Left hindlimb (tissue), 1 donor: ENCODE results near the gene FLT3.
"Not testable (repeated sequence)": the region's sequence is repeated elsewhere in the genome, so short reads cannot be mapped to it uniquely, and the experiment has no call there.

ENCODE experiments used
- DNase-seq: peaks from one replicate; pipeline ENCODE4 v3.0.0-alpha.2; 2018

Gene FLT3

DNA sequence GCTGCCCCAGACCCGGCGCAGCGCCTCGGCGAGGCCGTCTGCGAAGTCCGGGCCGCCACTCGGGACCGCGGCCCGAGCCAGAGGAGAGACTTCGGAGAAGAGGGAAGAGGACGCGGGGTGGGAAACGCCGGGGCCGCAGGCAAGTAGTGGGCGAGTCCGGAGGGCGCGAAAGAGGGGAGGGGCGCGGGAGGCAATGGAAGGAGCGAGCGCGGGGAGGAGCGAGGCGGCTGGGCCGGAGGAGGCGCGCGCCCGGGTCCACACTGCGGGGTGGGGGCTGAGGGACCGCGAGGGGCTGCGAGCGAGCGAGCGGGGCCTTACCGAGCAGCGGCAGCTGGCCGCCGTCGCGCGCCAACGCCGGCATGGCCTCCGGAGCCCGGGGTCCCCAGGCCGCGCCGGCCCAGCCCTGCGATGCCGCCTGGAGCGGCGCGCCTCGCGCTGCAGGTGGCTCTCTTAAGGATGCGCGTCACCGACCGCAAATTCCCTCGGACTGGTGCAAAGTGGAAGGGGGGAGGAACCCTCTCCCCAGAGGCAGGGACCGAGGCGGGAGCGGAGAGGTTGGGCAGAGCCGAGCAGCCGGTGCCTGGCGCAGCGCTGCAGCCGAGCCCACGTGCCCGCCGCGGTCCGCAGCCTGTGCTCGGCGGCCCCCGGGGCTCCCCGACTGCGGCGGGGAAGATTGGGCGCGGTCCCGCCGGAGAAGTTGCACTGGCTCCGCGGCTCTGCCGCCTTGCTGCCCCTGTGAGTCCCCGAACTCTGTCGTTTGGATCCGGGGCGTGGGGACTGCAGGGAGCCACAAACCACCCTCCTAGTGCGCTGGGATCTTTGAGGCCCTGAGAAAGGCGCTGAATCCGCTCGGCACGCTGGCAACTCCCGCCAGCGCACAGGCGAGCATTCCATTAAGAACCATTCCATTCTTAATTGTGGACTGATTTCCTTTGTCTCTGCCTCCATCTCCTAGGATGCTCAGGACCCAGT is at the start of gene FLT3:
Gene FLT3 (minus strand): TSS at position 427 of the 972 bp plus-strand sequence. CDS start 66 bp downstream, at position 361.
- DNase-seq: peak; percentile 35

DNA sequence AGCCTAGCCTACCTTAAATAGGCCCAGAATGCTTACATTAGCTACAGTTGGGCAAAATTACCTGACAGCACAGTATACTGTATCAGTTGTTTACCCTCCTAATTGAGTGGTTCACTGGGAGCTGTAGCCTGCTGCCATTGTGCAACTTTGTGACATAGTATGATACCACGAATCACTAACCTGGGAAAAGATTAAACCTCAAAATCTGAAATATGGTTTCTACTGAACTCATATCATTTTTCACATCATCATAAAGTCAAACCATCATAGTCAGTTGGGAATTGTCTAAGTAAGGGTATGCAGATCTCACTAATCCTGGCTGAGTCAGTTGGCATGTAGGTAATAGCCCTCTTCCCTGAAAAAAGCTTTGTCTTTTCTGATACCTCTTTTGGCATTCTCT is 47.1 kb upstream of the FLT3 start:
- DNase-seq: no peak

GRCh38 chr13:28145049-28145448 is 44.7 kb upstream of the FLT3 start:
- no peak for DNase-seq

GRCh38 chr13:28141542-28141941 is 41.2 kb upstream of the FLT3 start:
- not testable (repeated sequence) for DNase-seq

DNA sequence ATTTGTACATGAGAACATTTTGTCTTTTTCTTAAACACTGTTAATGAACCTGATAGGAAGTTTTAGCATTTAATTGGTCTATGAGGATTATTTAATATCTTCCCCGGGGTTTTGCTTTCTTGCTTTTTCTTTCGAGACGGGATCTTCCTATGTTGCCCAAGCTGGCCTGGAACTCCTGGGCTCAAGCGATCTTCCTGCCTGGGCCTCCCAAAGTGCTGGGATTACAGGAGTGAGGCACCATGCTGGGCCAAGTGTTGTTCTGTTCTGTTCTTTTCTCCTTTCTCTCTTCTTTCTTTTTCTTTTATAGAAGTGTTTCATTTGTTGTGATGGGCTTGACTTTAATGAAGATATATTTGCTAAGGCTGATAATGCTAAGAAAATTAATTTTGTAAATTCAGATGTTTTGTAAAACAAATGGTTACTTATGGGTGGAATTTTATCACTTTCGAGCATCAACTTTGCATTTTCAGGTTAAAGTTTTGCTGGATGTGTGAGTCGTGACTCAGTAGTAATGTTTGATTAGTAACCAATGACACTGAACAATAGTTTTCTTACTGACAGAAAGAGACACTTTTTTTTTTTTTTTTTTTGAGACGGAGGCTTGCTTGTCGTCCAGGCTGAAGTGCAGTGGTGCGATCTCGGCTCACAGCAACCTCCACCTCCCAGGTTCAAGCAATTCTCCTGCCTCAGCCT is 40.2 kb upstream of the FLT3 start:
- DNase-seq: no peak

- peak; percentile 96 for DNase-seq
These were observed 38.5 kb upstream of the FLT3 start for GRCh38 chr13:28138756-28139470.

DNA sequence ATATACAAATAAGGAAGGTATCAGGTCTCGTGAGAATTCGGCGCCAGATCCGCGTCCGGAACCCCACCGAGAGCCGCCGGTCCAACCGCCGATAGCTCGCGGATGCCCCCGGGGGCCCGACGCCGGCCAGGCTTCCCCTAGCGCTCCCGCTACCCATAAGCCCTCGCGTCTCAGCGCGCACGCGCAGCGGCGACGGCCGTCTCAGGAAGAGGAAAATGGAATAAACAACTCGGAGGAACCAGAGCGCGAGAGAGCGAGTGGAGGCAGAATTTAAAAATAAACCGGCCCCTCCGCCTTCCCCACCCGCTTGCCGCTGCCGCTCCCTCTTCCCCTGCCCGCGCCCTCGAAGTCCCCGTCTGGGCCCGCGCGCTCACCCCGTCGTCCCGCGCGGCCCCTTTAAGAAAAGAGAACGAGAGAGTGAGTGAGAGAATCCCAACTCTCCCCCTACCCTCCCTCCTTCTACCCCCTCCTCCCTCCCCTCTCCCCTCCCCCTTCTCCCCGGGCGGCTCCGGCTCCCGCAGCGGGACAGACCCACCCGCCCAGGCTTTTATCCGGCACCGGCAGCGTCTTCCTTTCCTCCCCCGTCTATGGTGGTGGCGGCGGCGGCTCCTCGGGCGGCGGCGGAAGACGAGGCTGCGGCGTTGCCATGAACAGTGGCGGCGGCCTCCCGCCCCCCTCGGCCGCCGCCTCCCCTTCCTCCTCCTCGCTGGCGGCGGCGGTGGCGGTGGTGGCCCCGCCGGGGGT is 37.8 kb upstream of the FLT3 start, which contains the start of gene PAN3:
Gene PAN3 (plus strand): TSS at position 534 of the 744 bp plus-strand sequence. CDS start 113 bp downstream, at position 647.
- DNase-seq: peak; percentile 94

GRCh38 chr13:28137596-28137995 is 37.2 kb upstream of the FLT3 start:
- DNase-seq: no peak

GRCh38 chr13:28136916-28137315 is 36.5 kb upstream of the FLT3 start:
- DNase-seq: no peak

- DNase-seq: no peak
These were observed 31.3 kb upstream of the FLT3 start for GRCh38 chr13:28131646-28132045.

DNA sequence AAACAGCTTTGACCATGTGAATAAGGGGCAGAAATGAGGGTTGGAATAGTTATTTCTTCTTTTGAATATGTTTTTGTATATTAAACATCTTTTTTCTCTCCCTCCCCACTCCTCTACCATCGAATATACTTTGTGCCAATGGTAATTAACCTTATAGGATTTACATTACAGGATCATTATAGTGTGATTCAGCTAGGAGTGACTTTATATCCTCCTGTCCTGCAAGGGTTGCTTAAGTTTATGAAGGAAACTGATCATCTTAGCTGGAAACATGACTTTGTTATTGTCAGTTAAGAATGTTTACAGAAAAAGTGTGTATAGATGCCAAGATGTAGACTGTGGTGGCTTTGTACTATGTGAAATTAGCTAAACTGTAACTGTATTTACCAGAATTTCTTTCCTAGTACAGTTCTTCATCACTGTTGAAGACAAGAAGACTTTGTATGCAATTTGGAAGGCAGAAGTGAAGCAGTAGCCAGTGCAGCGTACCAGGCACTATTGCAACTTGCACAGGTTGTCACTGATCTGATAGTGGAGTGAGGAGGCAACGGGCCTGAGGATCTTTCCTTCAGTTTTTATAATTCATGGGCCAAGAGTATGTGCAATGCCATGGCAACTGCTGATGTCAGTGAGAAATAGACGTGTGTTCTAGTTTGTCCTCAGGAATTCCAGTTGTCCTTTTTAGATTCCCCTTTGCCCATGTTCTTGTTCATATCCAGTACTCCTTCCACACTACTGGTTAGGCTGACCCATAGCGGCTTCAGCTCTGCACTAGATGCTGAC is 29.7 kb upstream of the FLT3 start:
- DNase-seq: no peak

DNA sequence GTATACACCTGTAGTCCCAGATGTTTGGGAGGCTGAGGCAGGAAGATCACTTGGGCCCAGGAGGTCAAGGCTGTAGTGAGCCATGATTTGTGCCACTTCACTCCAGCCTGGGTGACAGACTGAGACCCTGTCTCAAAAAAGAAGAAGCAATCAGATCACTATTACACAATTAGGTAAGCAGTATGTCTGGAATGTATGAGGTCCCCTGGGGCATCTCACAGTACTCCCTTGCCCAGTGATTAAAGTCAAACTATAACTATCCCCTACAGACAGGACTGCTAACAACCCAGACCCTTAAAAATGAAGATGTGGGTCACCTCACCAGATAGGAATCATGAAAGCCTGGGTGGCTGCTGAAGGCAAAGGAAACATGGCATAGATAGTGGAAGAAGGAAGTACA is 28.6 kb upstream of the FLT3 start:
- DNase-seq: no peak

GRCh38 chr13:28128030-28128429 is 27.7 kb upstream of the FLT3 start:
- no peak for DNase-seq

GRCh38 chr13:28121224-28121623 is 20.8 kb upstream of the FLT3 start:
- no peak for DNase-seq

DNA sequence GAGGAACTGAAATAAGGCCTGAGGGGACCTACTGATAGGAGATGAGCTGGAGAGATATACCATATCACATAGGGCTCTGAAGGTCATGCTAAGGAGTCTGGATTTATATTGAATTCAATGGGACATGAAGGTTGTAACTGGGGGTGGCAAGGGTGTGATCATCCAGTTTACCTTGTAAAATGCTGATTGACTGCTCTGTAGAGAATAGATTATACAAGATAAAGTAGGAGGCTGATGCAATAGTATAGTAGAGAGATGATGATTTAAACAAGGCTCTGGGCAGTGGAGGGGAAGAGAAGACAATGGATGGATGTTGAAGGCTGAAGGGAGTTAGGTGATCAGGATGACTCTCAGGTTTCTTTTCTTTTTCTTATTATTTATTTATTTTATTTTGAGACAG is 19.9 kb upstream of the FLT3 start:
- DNase-seq: no peak

DNA sequence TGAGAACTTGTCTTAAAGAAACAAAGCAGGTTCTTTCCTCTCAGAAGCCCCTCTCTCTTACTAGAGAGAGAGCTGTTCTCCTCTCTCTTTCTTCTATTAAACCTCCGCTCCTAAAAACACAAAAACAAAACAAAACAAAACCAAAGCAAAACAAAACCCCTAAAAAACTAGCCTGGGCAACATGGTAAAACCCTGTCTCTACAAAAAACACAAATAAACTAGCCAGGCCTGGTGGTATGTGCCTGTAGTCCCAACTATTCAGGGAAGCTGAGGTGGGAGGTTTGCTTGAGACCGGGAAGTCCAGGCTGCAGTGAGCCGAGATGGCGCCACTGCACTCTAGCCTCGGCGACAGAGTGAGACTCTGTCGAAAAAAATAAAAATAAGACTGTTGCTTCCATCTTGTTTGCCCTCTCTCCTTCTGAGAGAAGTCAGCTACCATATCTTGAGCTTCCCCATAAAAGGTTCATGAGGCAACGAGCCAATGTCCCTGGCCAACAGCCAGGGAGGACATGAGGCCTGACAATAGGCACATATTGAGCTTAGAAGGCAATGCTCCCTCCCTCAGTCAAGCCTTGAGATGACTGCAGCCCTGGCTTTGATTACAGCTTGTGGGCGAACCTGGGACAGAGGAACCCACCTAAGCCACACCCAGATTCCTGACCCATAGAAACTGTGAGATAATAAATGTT is 17.5 kb upstream of the FLT3 start:
- DNase-seq: no peak

DNA sequence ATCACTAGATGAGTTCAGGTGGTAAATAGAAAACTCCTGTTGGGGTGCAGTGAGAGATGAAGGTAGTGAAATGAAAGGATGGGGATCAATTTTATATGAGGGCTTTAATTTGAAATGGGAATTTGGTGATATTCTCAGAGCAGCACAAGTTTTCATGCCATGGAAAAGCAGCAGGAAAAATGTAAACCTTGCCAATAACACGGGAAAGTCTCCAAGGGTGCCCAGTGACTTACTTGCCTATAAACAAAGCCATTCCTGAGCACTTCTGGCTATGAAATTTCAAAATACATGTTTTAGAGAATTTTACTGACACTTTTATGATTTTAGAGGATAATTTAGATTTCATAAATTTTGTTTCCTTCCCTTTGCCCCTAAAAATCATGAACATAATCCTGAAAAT is 16.4 kb upstream of the FLT3 start:
- DNase-seq: no peak

GRCh38 chr13:28110414-28110813 is 10.0 kb upstream of the FLT3 start:
- no peak for DNase-seq

DNA sequence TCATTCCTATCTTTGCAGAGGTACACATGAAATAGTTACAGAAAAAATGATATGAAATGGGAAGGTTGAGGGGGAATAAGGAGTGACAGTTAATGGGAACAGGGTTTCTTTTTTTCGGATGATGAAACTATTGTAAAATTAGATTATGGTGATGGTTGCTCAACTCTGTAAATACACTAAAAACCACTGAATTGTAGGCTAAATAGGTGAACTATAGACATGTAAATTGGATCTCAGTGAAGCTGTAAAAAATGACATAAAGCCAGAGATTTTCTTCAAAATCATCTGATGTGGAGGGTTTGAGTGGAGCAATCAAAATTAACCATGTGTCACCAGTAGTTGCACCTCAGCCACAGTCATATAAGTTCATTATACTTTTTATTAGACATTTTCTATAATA is 6.6 kb upstream of the FLT3 start:
- DNase-seq: no peak

- not testable (repeated sequence) for DNase-seq
These were observed 1.5 kb upstream of the FLT3 start for GRCh38 chr13:28101886-28102285.
